IMR-90 (cell line): Measurements from ENCODE around the gene RERE.

Experiments used
- CTCF ChIP-seq: conservative IDR thresholded peaks from 2 replicates; pipeline ENCODE4 v1.5.1; 2012; ENCODE audit warnings: mild to moderate bottlenecking, low read depth, low read length, improper control_type of control experiment
- MAFK ChIP-seq: IDR thresholded peaks from 2 replicates; pipeline ENCODE4 v1.6.1; 2012; ENCODE audit warnings: low read depth, low read length, improper control_type of control experiment
- RAD21 ChIP-seq: IDR thresholded peaks from 2 replicates; pipeline ENCODE4 v1.6.1; 2012; ENCODE audit warnings: low read length, improper control_type of control experiment

GRCh38 chr1:8652467-8653046 is 164.9 kb downstream of the RERE start:
- TF ChIP-seq RAD21 (no peak), MAFK (no peak), CTCF (no peak)
